ENCODE results near the gene ACTC1.

Gene ACTC1

GRCh38 chr15:34755419-34755773, 40.0 kb downstream of the ACTC1 start:
- DNase-seq = no peak

GRCh38 chr15:34754674-34755418, 40.5 kb downstream of the ACTC1 start, which contains the start of gene GJD2:
Gene GJD2, minus strand, starts transcription at chr15:34754998. Its CDS starts 510 bp downstream, at chr15:34754488.
- no peak for DNase-seq

- no peak for DNase-seq
Measured at GRCh38 chr15:34754171-34754601, 41.2 kb downstream of the ACTC1 start.

- DNase-seq = no peak
Measured at GRCh38 chr15:34753236-34753894, 42.0 kb downstream of the ACTC1 start.

GRCh38 chr15:34749691-34750090, 45.7 kb downstream of the ACTC1 start:
- no peak for DNase-seq
